Left cardiac atrium (tissue), 4 donors: ENCODE data around the gene SCYGR4. TPM values are rescaled to one million over a fixed set of nuclear protein-coding genes. Genes with fewer than 3 reads are reported as not detected.

Experiments
- ATAC-seq, 2 donors: fragments of 200-7000 bp; cut with Tn5 transposase; one replicate each; pipeline ENCODE4 v1.9.1; 2020; ENCODE audit warnings: mild to moderate bottlenecking in 2 of 2, moderate library complexity in 2 of 2
- DNase-seq: peaks from one replicate; pipeline ENCODE4 v3.0.0-alpha.2; 2020
- intact Hi-C, 2 donors: fragments of 100-400 bp; cut with DNase I; formaldehyde crosslinking; loops; one replicate each; pipeline versions ENCODE4 v1.14.1 to v1.15.1; 2022 to 2023
- total RNA-seq, 2 donors: library from RNA; stranded (reverse); fragmentation: NEBNext Ultra II Directional; extraction: Animal tissue kit (Norgen Biotek cat#: 25700); gene quantifications; one replicate each; pipeline ENCODE4 v1.2.1, GENCODE V29; 2021
- donor health status: DM: no; HTN: yes; CAD: no.
- donor health status: DM: no; HTN: yes; CAD: no; lungs with severe emphysema.
- donor health status: DM: yes; HTN: yes; CAD: no.
- donor health status: Dilated cardiomyopathy.

SCYGR4 gene
- total RNA-seq, 2 donors from 2014 or later: not detected

- no peak for ATAC-seq
- intact Hi-C loops: no loop called here
- no peak for DNase-seq
These were observed 4.6 kb upstream of the SCYGR4 start for GRCh38 chr2:227612546-227613271.

DNA sequence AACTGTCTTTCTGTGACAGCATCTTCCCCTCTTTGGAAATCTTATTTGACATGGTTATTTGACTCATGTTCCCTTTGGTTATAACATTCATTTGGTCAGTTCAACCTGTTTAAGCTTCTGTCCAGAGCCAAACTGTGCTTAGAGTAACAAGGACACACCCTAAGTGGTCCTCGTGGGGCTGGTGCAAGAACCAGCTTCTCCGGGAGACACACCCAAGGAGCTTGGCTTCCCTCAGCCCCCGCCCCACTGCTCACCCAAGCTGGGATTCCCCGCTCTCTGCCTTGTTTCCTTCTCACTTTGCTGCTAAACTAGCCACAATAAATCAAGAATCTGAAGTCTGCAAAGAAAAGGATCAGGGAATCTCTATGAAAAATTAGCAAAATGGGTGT is 4.0 kb upstream of the SCYGR4 start:
- DNase-seq (no peak), ATAC-seq (no peak)
- intact Hi-C loops: no loop called here

DNA sequence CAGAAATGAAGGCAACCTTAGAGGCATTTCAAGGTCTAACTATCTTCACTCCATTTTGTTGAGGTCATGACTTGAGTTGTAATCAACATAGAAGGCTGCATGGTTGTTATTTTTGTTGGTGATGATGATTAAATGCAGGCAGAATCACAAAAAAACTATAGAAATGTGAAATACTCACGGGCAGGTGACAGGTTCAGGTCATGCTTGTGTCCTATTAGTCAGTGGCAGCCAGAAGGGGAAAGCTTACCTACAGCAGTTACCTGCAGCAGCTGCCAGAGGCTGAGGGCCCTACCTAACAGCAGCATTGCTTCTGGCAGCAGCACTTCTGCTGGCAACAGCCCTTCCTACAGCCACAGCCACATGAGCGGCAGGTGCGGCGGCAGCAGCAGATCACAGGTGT is 3.1 kb upstream of the SCYGR4 start:
- no peak for DNase-seq
- ATAC-seq: no peak
- intact Hi-C loops: no loop called here

DNA sequence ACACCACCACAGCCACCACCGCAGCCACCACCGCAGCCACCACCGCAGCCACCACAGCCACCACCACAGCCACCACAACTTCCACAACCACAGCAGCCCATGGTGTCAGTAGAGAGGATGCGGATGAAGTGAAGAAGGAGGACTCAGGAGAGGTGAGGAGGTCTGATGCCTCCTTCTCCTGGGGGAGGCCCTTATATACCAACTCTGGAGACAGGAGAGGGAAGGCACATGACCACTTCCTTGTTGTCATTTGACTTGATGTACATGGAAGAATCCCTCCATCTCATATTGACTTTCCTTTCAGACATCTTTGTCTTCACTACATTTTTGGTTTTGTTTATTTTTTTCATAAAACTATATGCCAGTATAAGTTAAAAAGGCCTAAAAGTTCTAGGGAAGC is 2.6 kb upstream of the SCYGR4 start, which contains the start of gene SCYGR3:
Gene SCYGR3, minus strand, starts transcription at position 101 of the 400 bp plus-strand sequence. Its CDS starts 0 bp downstream, at position 101.
- intact Hi-C loops: no loop called here
- no peak for DNase-seq
- ATAC-seq: no peak

DNA sequence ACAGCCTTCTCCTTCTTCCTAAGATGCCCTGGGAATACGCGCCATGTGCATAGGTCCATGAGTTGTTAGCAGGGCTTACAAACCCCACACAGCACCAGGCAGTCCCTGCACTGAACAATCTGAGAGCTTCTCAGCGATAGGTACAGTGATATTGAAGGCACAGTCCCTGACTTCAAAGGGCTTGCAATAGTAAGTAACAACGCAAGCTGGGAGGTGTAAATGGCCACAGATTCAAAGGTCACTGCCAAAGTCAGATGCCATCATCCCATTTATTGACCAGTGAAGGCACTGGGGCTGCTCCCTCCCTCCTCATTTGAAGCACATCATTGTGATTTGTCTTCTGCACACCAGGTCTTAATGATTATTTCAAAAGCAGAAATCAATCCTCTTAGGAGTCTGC is 2.1 kb upstream of the SCYGR4 start:
- ATAC-seq (no peak), DNase-seq (no peak)

GRCh38 chr2:227615906-227616305 is 1.4 kb upstream of the SCYGR4 start:
- ATAC-seq: no peak
- no peak for DNase-seq
- intact Hi-C loops: no loop called here

More for the DNA sequence above, 2.1 kb upstream of the SCYGR4 start:
- intact Hi-C loops: no loop called here

GRCh38 chr2:227616631-227617030 is 667 bp upstream of the SCYGR4 start:
- ATAC-seq (no peak), DNase-seq (no peak)
- intact Hi-C loops: no loop called here

DNA sequence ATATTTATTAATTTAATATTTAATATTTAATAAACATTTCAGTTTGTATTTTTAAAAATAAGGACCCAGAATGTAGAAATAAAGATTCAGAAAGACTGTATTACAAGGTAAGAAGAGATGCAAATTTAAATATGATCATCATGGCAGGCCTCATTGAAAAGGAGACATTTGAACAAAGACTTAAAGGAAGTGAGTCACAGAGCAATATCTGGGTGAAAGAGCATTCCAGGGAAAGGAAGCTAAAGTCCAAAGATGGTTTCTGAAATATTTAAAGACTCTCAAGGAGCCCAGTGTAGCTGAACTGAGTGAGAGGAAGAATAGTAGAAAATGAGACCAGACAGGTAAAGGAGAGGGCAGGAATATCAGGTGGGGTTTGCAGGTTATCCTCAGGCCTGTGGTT is 5.9 kb downstream of the SCYGR4 start:
- ATAC-seq: no peak
- no peak for DNase-seq
- intact Hi-C loops: no loop called here

GRCh38 chr2:227625420-227625819 is 8.1 kb downstream of the SCYGR4 start:
- no peak for DNase-seq
- ATAC-seq: no peak
- intact Hi-C loops: no loop called here

- intact Hi-C loops: no loop called here
- ATAC-seq (no peak), DNase-seq (no peak)
These were observed 9.4 kb downstream of the SCYGR4 start for GRCh38 chr2:227626580-227627151.

GRCh38 chr2:227627769-227628168 is 10.5 kb downstream of the SCYGR4 start:
- ATAC-seq (no peak), DNase-seq (no peak)
- intact Hi-C loops: no loop called here

GRCh38 chr2:227629435-227629834 is 12.1 kb downstream of the SCYGR4 start:
- ATAC-seq (no peak), DNase-seq (no peak)
- intact Hi-C loops: no loop called here

DNA sequence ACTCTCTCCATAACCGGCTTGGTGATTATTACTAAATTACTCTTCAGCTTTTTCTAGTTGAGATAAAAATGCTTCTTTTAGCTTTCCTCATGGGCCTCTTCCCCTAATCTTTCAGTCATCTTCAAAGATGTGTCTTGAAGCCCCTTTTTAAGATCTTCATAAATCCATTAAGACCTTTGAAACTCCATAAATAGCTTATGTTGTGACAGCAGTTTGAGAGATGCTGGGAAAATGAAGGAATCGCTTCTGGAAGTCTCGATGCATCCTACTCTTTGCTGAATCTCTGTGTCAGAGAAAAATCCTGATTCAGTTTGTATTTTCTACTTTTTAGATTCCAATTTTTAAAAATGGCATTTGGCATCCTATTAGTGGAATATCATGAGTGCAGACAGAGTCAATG is 13.0 kb downstream of the SCYGR4 start:
- ATAC-seq: no peak
- intact Hi-C loops: no loop called here
- DNase-seq: no peak

- intact Hi-C loops: no loop called here
- DNase-seq (no peak), ATAC-seq (no peak)
These were observed 15.5 kb downstream of the SCYGR4 start for GRCh38 chr2:227632827-227633226.

DNA sequence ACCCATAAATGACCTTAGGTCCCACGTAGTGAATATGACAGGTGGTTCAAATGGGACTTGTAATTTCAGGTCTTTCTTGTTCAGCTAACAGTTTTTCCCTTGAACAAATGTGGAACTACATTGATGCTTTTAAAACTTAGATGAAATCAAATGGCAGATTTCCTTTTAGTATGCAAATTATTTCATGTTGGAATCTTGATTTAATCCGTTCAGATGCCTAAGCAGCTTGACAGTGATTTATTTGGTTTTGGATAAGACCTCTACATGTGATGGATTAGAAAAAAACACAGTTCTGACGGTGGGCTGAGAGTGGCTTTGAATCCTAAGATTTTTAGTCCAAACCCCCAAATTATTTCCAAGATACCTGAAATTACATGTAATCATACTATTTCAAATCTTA is 16.9 kb downstream of the SCYGR4 start:
- ATAC-seq (no peak), DNase-seq (no peak)
- intact Hi-C loops: no loop called here

GRCh38 chr2:227642656-227643055 is 25.4 kb downstream of the SCYGR4 start:
- intact Hi-C loops: no loop called here
- DNase-seq: no peak
- peak in 1 of 2 donors; percentile 23 for ATAC-seq

GRCh38 chr2:227643990-227644551 is 26.8 kb downstream of the SCYGR4 start:
- intact Hi-C loops: no loop called here
- DNase-seq: no peak
- ATAC-seq: no peak

DNA sequence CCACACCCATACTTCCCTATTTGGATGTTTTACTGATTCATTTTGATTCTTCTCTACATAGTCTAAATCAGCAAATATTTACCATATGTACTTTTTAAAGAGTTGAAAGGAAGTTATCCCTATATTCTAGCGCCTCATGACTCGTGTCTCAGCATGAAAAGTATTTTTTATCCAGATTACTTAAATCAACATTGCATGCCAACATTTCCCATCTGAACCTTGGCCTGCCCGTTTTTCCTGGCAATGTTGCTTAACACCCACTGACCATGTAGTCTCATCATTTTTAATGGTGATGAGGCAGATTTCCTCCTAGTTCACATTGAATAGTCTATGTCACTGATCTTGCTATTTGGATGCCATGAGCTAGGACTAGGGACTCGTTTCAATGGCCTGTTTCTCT is 36.1 kb downstream of the SCYGR4 start:
- ATAC-seq: peak in 1 of 2 donors; percentile 45
- DNase-seq: no peak
- intact Hi-C loops: no loop called here

DNA sequence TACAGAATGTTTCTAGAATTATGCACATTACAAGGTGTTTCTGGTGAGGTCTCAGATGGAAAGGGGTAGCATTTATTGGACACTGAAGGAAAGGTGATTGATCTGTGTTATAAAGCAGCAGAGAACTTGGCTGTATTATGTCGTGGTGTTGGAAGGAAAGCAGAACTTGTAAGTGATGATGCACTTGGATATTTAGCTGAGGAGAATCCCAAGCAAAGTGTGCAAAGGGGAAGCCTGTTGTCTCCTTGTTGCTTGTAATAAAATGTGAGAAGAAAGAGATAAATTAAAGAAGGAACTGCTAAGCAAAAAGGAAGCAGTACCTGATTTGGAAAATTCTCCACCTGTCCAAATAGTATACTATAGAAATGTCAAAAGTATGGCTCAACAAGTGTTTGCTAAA is 37.1 kb downstream of the SCYGR4 start:
- intact Hi-C loops: no loop called here
- DNase-seq (no peak), ATAC-seq (no peak)

- intact Hi-C loops: no loop called here
- DNase-seq (no peak), ATAC-seq (peak in 1 of 2 donors; percentile 89)
These were observed 38.2 kb downstream of the SCYGR4 start for GRCh38 chr2:227655454-227655853.
